ENCODE results near the gene MBL2. TPM values are rescaled to one million over a fixed set of nuclear protein-coding genes. Genes with fewer than 3 reads are reported as not detected.

The MBL2 gene
- total and polyA plus RNA-seq, 7 donors: not detected

DNA sequence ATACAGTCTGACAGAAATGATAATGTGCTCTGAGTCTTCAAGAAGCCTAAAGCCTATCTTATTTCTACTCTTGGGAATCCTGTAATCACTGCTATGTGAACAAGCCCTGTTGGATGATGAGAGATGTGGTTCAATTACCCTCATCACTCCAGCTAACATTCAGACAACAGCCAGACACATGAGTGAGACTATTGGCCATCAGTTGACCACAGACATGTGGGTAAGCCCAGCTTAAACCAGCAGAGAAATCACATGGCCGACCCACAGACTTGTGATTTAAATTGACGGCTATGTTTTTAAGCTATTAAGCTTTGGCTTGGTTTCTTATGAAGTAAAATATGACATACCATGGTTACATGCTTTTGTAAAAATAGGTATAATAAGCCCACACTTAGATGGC is 2.6 kb downstream of the MBL2 start:
- H3K36me3 ChIP-seq: no peaks in the 10 kb centered on the region
- TF ChIP-seq POLR2A (IDR thresholded peaks at IDR 0.05): no peak
- TF ChIP-seq EP300 (IDR thresholded peaks at IDR 0.05): no peak
- no peak for TF ChIP-seq POLR2AphosphoS5 (IDR thresholded peaks at IDR 0.05)
- TF ChIP-seq, protein P1, sequence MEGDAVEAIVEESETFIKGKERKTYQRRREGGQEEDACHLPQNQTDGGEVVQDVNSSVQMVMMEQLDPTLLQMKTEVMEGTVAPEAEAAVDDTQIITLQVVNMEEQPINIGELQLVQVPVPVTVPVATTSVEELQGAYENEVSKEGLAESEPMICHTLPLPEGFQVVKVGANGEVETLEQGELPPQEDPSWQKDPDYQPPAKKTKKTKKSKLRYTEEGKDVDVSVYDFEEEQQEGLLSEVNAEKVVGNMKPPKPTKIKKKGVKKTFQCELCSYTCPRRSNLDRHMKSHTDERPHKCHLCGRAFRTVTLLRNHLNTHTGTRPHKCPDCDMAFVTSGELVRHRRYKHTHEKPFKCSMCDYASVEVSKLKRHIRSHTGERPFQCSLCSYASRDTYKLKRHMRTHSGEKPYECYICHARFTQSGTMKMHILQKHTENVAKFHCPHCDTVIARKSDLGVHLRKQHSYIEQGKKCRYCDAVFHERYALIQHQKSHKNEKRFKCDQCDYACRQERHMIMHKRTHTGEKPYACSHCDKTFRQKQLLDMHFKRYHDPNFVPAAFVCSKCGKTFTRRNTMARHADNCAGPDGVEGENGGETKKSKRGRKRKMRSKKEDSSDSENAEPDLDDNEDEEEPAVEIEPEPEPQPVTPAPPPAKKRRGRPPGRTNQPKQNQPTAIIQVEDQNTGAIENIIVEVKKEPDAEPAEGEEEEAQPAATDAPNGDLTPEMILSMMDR (IDR thresholded peaks at IDR 0.05): no peak
- H3K4me3 ChIP-seq: no peak overlapping the region
- no peak for DNase-seq
- 92 to 93% methylated on average over 2 of the region's 2 CpGs for WGBS, 2 donors
- no peaks in the 10 kb centered on the region for H3K9me3 ChIP-seq
- intact Hi-C loops (cut with DNase I): no loop called here
- no peaks in the 10 kb centered on the region for H3K27me3 ChIP-seq
- H3K4me1 ChIP-seq: no peaks in the 10 kb centered on the region
- no peak overlapping the region for H3K27ac ChIP-seq

- Histone ChIP-seq H3K4me1 (no peaks in the 10 kb centered on the region), H3K36me3 (no peaks in the 10 kb centered on the region), H3K4me3 (no peak overlapping the region), H3K27me3 (no peaks in the 10 kb centered on the region), H3K27ac (no peak overlapping the region), H3K9me3 (no peaks in the 10 kb centered on the region)
- no peak for DNase-seq
- TF ChIP-seq, protein P1 (IDR thresholded peaks at IDR 0.05): no peak
- TF ChIP-seq POLR2AphosphoS5 (IDR thresholded peaks at IDR 0.05) (no peak), POLR2A (IDR thresholded peaks at IDR 0.05) (no peak), EP300 (IDR thresholded peaks at IDR 0.05) (no peak)
- 69 to 70% methylated on average over 3 of the region's 3 CpGs for WGBS, 2 donors
- intact Hi-C loops (cut with DNase I): no loop called here
Measured at GRCh38 chr10:52768001-52768532, 4.5 kb downstream of the MBL2 start.

- intact Hi-C loops (cut with DNase I): no loop called here
- no peaks in the 10 kb centered on the region for H3K9me3 ChIP-seq
Measured at GRCh38 chr10:52762088-52762487, 10.5 kb downstream of the MBL2 start.

DNA sequence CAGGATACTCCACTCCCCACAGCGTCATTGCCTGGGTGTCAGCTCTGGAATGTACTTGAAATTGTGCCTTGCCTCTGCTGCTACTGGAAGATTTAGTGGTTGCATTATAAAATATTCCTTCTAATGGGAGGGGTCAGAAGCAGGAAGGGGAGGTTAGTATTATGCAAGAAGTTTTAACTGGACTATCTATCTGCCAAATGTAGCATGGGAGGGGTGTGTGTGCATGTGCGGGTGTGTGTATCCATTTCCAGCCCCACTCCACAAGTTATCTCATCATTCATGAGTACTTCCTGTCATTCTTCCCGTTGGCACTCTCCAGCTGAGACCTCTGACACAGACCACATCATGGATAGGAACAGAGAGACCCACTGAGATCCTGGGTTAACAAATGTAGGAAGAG is 13.4 kb downstream of the MBL2 start:
- Histone ChIP-seq H3K27ac (no peak overlapping the region), H3K4me3 (no peak overlapping the region), H3K27me3 (no peaks in the 10 kb centered on the region), H3K4me1 (no peaks in the 10 kb centered on the region), H3K36me3 (no peaks in the 10 kb centered on the region), H3K9me3 (no peaks in the 10 kb centered on the region)
- intact Hi-C loops (cut with DNase I): no loop called here
- 40 to 53% methylated on average over 3 of the region's 3 CpGs for WGBS, 2 donors
- TF ChIP-seq EP300 (IDR thresholded peaks at IDR 0.05) (no peak), POLR2A (IDR thresholded peaks at IDR 0.05) (no peak), POLR2AphosphoS5 (IDR thresholded peaks at IDR 0.05) (no peak)
- TF ChIP-seq, protein P1 (IDR thresholded peaks at IDR 0.05): no peak
- DNase-seq: no peak

More at GRCh38 chr10:52762088-52762487, 10.5 kb downstream of the MBL2 start:
- no peaks in the 10 kb centered on the region for H3K36me3 ChIP-seq
- no peaks in the 10 kb centered on the region for H3K4me1 ChIP-seq
- no peaks in the 10 kb centered on the region for H3K27me3 ChIP-seq
- TF ChIP-seq POLR2AphosphoS5 (IDR thresholded peaks at IDR 0.05) (no peak), EP300 (IDR thresholded peaks at IDR 0.05) (no peak), POLR2A (IDR thresholded peaks at IDR 0.05) (no peak)
- TF ChIP-seq, protein P1 (IDR thresholded peaks at IDR 0.05): no peak
- DNase-seq: no peak
- H3K27ac ChIP-seq: no peak overlapping the region
- WGBS, 2 donors: 86 to 91% methylated on average over 5 of the region's 5 CpGs
- no peak overlapping the region for H3K4me3 ChIP-seq

- no peaks in the 10 kb centered on the region for H3K36me3 ChIP-seq
- TF ChIP-seq EP300 (IDR thresholded peaks at IDR 0.05) (no peak), POLR2A (IDR thresholded peaks at IDR 0.05) (no peak)
- H3K27ac ChIP-seq: no peak overlapping the region
- no peaks in the 10 kb centered on the region for H3K9me3 ChIP-seq
- H3K27me3 ChIP-seq: no peaks in the 10 kb centered on the region
- intact Hi-C loops (cut with DNase I): no loop called here
- no peak for DNase-seq
- no peaks in the 10 kb centered on the region for H3K4me1 ChIP-seq
- 85 to 93% methylated on average over 2 of the region's 2 CpGs for WGBS, 2 donors
- H3K4me3 ChIP-seq: no peak overlapping the region
Measured at GRCh38 chr10:52758406-52758805, 14.2 kb downstream of the MBL2 start.

All from sigmoid colon (tissue), 7 donors.